Aorta (tissue), 5 donors: Measurements from ENCODE around the gene ICA1. TPM values are rescaled to one million over a fixed set of nuclear protein-coding genes. Genes with fewer than 3 reads are reported as not detected.

Experiments
- ATAC-seq: fragments of 200-7000 bp; cut with Tn5 transposase; one replicate; pipeline ENCODE4 v1.9.1; 2022; ENCODE audit warnings: moderate library complexity; ENCODE audit not compliant: low FRiP score
- DNase-seq, 2 donors: peaks; one replicate each; pipeline ENCODE4 v3.0.0-alpha.2; 2020
- H3K27ac ChIP-seq, 2 donors: one replicate each; pipeline ENCODE4 v1.5.1; 2013; ENCODE audit warnings: low read length in 2 of 2, mild to moderate bottlenecking in 2 of 2, moderate library complexity in 2 of 2, control low read depth in 1 of 2, inconsistent platforms in 1 of 2, low read depth in 1 of 2
- H3K27me3 ChIP-seq, 2 donors: one replicate each; pipeline ENCODE4 v1.6.1; 2013; ENCODE audit warnings: control low read depth in 1 of 2, low read length in 1 of 2, mild to moderate bottlenecking in 1 of 2, moderate library complexity in 1 of 2; ENCODE audit not compliant: insufficient read depth in 2 of 2, control insufficient read depth in 1 of 2
- H3K36me3 ChIP-seq, 2 donors: one replicate each; pipeline ENCODE4 v1.6.1; 2013; ENCODE audit warnings: control low read depth in 1 of 2, low read length in 1 of 2, mild to moderate bottlenecking in 1 of 2; ENCODE audit not compliant: insufficient read depth in 2 of 2, control insufficient read depth in 1 of 2
- H3K4me1 ChIP-seq, 2 donors: one replicate each; pipeline ENCODE4 v1.6.1; 2013; ENCODE audit warnings: low read length in 2 of 2, control low read depth in 1 of 2, mild to moderate bottlenecking in 1 of 2, moderate library complexity in 1 of 2; ENCODE audit not compliant: insufficient read depth in 2 of 2, control insufficient read depth in 1 of 2
- H3K4me3 ChIP-seq, 2 donors: one replicate each; pipeline ENCODE4 v1.5.1; 2013; ENCODE audit warnings: low read length in 2 of 2, control low read depth in 1 of 2, mild to moderate bottlenecking in 1 of 2
- H3K9me3 ChIP-seq: one replicate; pipeline ENCODE4 v1.6.1; 2013; ENCODE audit warnings: mild to moderate bottlenecking, low read length; ENCODE audit not compliant: control insufficient read depth
- WGBS, 2 donors: extraction: QIAGEN DNeasy Blood & Tissue Kit; methylation state at CpG; one replicate each; pipeline ENCODE4 v1.1.7; 2013; 5-methylcytosine and 5-hydroxymethylcytosine counted together
- intact Hi-C, 2 donors: fragments of 100-400 bp; cut with DNase I; formaldehyde crosslinking; loops; one replicate each; pipeline versions ENCODE4 v1.14.2 to v1.15.0; 2022
- polyA plus RNA-seq, 2 donors: library from polyadenylated mRNA; stranded (reverse); fragments of 200-250 nt; gene quantifications; one replicate each; pipeline ENCODE4 v1.2.3, GENCODE V29; 2013
- total RNA-seq, 2 donors: library from RNA; stranded (reverse); fragmentation: NEBNext Ultra II Directional; extraction: Animal tissue kit (Norgen Biotek cat#: 25700); gene quantifications; one replicate each; pipeline ENCODE4 v1.2.1, GENCODE V29; 2021
- donor health status: healthy with polysubstance abuse.
- donor health status: Bipolar disorder and iron deficiency.
- donor health status: DM: no; HTN: no; CAD: no.
- donor health status: DM: no; HTN: no; CAD: no.
- donor health status: DM: yes; HTN: yes; CAD: no.

Gene ICA1
- total and polyA plus RNA-seq, 4 donors, result 1.5 to 31.1 (median 15.2) TPM

- intact Hi-C loops, result no loop called here
Observed at GRCh38 chr7:8185926-8186683, 75.9 kb downstream of the ICA1 start.

DNA sequence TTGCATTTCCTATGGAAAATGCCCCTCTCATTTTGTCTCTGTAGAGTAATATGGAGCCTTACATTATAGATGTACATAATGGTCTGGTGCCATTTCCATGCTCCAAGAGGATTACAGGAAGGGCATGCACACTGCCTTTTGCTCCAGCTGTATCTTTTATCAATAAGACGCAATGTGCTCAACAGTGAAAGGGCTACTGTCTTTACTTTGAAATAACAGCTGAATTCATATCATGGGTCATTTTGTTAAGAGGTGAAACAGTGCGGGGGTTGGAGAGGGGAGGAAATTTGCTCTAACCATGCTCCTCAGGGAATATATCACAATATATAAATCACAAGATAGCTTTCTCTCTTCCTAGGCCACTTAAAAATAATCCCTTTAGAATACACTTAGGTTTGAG is 77.7 kb downstream of the ICA1 start:
- WGBS, 2 donors, result 92 to 94% methylated on average over 2 of the region's 2 CpGs
- Histone ChIP-seq H3K27me3 (no peaks in the 10 kb centered on the region), H3K9me3 (no peaks in the 10 kb centered on the region), H3K36me3 (no peaks in the 10 kb centered on the region), H3K4me3 (no peak overlapping the region), H3K4me1 (no peaks in the 10 kb centered on the region), H3K27ac (no peak overlapping the region)
- intact Hi-C loops, result no loop called here
- no peak for ATAC-seq
- DNase-seq, result no peak

More at GRCh38 chr7:8185926-8186683, 75.9 kb downstream of the ICA1 start:
- ATAC-seq (no peak), DNase-seq (no peak)
- no peak overlapping the region for H3K27ac ChIP-seq
- H3K4me3 ChIP-seq, result no peak overlapping the region
- H3K27me3 ChIP-seq, result no peaks in the 10 kb centered on the region
- 68 to 77% methylated on average over 4 of the region's 4 CpGs for WGBS, 2 donors
- H3K36me3 ChIP-seq, result no peaks in the 10 kb centered on the region
- no peaks in the 10 kb centered on the region for H3K4me1 ChIP-seq
- no peaks in the 10 kb centered on the region for H3K9me3 ChIP-seq

DNA sequence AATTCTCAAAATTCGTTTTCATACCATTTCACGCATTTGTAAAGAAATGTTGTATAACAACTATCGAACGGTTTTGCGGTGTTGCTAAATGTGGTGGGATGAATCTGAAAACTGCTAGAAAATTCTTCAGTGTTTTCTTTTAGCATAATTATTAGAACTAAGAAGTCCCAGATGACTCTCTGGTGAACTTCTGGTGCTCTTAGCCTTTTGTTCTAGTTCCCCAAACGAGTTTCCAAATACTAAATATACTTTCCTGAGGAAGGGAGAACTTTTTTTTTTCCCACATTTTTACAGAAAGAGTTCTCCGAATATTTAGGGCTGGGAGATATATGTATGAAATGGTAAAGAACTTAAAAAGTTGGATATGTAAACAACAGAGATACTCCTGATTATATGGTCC is 82.5 kb downstream of the ICA1 start:
- Histone ChIP-seq H3K4me1 (no peaks in the 10 kb centered on the region), H3K36me3 (no peaks in the 10 kb centered on the region), H3K4me3 (no peak overlapping the region), H3K27me3 (no peaks in the 10 kb centered on the region), H3K27ac (no peak overlapping the region), H3K9me3 (no peaks in the 10 kb centered on the region)
- 91 to 93% methylated on average over 7 of the region's 7 CpGs for WGBS, 2 donors
- intact Hi-C loops, result no loop called here
- no peak for DNase-seq
- no peak for ATAC-seq

DNA sequence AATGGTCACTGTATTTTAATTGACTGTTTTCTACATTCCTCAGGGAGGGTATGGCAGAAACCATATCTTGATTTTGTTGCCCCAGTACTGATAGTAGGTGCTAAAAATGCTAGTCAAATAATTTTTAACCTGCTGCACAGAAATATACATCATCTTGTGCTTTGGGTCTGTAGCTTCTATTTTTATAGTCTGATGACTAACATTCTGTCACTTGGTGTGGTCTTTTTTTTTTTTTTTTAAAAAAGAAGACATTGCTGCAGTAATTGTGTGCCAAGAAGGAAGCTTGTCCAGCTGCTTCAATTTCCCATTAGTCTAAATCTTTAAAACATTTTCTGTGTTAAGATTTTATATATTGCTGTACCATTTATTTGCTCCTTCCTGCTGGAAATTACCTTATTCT is 83.6 kb downstream of the ICA1 start:
- H3K4me1 ChIP-seq, result no peaks in the 10 kb centered on the region
- H3K9me3 ChIP-seq, result no peaks in the 10 kb centered on the region
- no peaks in the 10 kb centered on the region for H3K36me3 ChIP-seq
- H3K4me3 ChIP-seq, result no peak overlapping the region
- no peak for DNase-seq
- no peak overlapping the region for H3K27ac ChIP-seq
- no peaks in the 10 kb centered on the region for H3K27me3 ChIP-seq
- no peak for ATAC-seq
- intact Hi-C loops, result no loop called here

DNA sequence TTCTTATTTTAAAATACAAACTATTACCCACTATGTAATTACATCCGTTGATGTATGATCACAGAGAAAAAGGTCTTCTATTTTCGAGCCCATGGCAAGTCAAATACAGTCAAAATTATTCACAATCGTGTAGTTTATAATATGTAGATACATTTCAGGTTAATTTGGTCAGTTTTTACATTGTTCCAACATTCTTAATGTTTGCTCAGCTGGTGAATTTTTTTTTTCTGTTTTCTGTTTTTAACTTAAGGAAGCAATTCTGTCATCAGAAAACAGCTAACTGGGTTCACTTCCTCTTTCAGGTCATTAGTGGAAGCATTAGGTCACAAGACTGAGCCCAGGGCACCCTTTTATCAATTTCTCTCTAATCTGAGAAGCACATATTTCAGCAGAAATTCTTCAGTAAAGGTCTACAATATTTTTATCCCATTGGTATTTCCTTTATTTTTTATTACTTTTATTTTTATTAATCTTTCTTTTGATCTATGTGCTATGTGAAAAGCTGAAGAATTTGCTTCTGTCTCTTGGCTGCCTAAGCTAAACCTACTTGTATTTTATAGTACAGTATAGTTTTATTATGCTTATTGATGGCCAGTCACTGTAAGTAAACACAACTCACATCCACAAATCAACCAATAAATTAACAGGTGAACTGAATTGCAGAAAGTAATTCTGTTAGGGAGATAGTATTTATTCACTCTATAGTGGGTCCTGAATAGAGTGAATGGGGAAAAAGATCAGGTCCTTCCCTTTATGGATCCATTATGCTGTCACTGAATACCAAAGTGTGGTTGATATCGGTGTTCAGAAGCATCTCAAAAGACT is 84.6 kb downstream of the ICA1 start:
- no peak for DNase-seq
- WGBS, 2 donors, result 71 to 79% methylated on average over 4 of the region's 4 CpGs
- H3K27me3 ChIP-seq, result no peaks in the 10 kb centered on the region
- intact Hi-C loops, result no loop called here
- no peaks in the 10 kb centered on the region for H3K36me3 ChIP-seq
- H3K4me1 ChIP-seq, result no peaks in the 10 kb centered on the region
- no peak overlapping the region for H3K4me3 ChIP-seq
- H3K27ac ChIP-seq, result no peak overlapping the region
- H3K9me3 ChIP-seq, result no peaks in the 10 kb centered on the region
- no peak for ATAC-seq

DNA sequence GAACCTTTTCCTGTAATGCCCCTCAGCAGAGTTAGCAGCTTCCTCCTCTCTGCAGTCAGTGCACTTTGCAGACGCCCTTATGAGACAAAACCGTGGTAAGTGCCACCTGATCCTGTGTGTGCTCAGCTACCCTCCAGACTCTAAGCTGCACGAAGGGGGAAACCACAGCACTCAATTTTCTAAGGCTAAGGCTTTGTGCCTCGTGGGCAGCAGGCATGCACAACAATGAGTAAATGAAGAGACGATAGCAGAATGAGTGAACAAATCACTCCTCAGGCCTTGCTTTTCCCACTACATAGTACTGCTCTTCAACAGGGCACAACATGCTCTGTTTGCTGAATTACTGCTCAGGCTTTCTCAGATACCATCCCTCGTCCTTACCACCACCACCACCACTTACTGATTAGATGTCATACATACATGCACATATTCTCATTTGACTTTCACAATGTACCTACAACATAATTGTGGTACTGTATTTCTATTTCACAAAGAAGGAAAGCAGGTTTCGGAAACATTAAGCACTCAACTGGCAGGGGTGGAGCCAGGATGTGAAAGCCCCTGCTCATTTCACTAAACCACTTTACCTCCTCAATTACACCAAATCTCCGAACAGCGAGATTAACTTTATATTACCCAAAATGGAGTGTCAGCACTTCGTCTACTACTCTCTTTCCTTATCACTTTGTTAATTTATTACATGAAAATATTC is 85.4 kb downstream of the ICA1 start:
- WGBS, 2 donors, result 80 to 84% methylated on average over 10 of the region's 10 CpGs
- Histone ChIP-seq H3K4me3 (no peak overlapping the region), H3K4me1 (no peaks in the 10 kb centered on the region), H3K36me3 (no peaks in the 10 kb centered on the region), H3K9me3 (no peaks in the 10 kb centered on the region), H3K27me3 (no peaks in the 10 kb centered on the region), H3K27ac (no peak overlapping the region)
- intact Hi-C loops, result no loop called here
- ATAC-seq (peak; percentile 22), DNase-seq (peak in 1 of 2 donors; percentile 45)

DNA sequence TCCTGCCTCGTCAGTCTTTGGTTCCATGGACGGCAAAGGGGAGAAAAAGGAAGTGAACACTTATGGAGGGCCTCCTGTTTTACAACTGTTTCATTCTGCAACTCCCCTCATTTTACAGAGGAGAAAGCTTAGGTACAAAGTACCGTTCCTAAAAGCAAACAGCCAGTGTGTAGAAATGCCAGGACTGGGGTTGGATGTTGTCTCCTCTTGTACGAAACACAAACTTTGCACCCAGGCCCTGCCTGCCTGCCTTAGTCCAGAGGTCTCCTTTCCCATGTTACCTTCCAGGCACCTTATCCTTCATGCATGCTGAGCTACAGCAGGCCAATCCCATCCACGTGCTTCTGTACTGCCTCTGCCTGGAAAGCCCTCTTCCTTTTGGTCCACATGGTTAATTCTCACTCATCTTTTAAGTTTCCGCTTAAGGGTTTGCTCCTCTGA is 86.0 kb downstream of the ICA1 start:
- Histone ChIP-seq H3K4me1 (no peaks in the 10 kb centered on the region), H3K27ac (no peak overlapping the region), H3K36me3 (no peaks in the 10 kb centered on the region), H3K9me3 (no peaks in the 10 kb centered on the region), H3K27me3 (no peaks in the 10 kb centered on the region), H3K4me3 (no peak overlapping the region)
- 87 to 90% methylated on average over 6 of the region's 6 CpGs for WGBS, 2 donors
- no peak for ATAC-seq
- peak in 1 of 2 donors; percentile 42 for DNase-seq
- intact Hi-C loops, result no loop called here

DNA sequence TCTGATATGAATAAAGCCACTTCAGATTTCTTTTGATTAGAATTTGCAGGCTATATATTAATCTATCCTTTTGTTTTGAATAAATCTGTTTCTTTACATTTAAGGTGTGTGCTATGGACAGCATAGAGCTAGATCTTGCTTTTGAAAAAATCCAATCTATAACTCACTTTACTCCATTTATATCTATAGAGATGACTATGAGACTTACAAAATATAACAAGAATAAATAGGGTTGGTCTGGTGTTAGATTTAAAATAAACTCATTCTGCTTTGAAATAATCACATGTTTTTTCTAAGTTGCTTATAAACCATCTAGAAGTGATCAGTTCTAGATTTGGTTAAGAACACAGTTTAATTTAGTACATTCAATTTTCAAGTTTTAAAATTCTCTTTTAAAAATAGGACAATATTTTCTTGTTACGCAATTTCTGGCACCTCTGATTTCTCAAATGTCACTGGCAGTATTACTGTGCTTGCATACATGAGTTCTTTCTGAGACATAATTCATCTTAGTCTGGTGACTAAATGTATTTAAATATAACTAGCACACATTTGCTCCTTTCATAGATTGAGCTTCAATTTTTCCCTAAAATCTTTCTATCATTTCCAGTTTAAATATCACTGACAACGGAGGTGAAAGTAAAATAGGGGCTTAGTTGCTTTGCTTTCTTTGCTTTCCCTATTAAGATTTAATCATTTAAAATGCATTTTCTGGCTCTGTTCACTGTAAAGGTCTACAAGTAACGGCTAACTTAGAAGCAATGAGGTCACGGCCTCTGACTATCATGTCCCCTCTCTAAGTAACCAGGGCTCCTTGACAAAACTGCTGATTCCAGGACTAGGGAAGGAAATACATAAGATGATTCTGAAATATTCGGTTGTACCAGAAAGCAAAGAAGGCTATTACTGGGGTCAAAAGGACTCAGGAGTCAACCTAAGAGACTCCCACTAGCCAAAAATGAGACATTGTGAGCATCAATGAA is 89.3 kb downstream of the ICA1 start:
- Histone ChIP-seq H3K4me1 (no peaks in the 10 kb centered on the region), H3K9me3 (no peaks in the 10 kb centered on the region), H3K4me3 (no peak overlapping the region), H3K27me3 (no peaks in the 10 kb centered on the region), H3K27ac (no peak overlapping the region), H3K36me3 (no peaks in the 10 kb centered on the region)
- WGBS, 2 donors, result 40 to 42% methylated on average over 5 of the region's 5 CpGs
- no peak for ATAC-seq
- intact Hi-C loops, result no loop called here
- DNase-seq, result no peak
